ENCODE results near the gene GPC3.

DNA sequence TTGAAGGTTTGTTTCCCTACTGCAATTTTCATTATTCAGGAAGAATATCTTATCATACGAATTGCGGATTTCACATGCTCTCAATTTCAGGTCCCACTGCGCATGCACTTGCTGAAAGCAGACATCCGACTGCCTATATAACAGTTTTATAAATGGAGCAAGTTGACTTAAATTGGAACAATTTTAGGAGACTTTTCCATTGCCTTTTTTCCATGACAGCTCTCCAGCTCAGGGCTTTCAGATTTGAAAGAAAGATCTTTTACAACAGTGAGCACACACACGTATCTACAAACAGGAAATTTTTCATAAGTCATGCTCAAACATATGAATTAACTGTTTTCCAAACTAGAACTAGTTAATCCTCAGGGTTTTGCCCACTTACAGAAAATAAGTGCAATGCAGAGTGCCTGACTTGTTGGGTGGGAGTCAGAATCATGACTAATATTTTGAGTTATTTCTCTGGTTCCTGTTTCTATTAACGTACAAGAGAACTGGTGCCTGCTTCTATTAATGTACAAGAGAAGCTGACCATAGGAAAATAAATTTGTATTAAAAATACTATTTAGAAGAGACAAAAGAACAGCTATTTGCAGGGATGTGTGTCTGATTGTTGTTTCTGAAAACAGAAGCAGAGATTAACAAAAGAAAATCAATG lies 137.9 kb downstream of the GPC3 start:
- TF ChIP-seq, protein P1, sequence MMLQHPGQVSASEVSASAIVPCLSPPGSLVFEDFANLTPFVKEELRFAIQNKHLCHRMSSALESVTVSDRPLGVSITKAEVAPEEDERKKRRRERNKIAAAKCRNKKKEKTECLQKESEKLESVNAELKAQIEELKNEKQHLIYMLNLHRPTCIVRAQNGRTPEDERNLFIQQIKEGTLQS (CRISPR knock-in tag; conservative IDR thresholded peaks at IDR 0.05) = no peak
- TF ChIP-seq, protein P2, sequence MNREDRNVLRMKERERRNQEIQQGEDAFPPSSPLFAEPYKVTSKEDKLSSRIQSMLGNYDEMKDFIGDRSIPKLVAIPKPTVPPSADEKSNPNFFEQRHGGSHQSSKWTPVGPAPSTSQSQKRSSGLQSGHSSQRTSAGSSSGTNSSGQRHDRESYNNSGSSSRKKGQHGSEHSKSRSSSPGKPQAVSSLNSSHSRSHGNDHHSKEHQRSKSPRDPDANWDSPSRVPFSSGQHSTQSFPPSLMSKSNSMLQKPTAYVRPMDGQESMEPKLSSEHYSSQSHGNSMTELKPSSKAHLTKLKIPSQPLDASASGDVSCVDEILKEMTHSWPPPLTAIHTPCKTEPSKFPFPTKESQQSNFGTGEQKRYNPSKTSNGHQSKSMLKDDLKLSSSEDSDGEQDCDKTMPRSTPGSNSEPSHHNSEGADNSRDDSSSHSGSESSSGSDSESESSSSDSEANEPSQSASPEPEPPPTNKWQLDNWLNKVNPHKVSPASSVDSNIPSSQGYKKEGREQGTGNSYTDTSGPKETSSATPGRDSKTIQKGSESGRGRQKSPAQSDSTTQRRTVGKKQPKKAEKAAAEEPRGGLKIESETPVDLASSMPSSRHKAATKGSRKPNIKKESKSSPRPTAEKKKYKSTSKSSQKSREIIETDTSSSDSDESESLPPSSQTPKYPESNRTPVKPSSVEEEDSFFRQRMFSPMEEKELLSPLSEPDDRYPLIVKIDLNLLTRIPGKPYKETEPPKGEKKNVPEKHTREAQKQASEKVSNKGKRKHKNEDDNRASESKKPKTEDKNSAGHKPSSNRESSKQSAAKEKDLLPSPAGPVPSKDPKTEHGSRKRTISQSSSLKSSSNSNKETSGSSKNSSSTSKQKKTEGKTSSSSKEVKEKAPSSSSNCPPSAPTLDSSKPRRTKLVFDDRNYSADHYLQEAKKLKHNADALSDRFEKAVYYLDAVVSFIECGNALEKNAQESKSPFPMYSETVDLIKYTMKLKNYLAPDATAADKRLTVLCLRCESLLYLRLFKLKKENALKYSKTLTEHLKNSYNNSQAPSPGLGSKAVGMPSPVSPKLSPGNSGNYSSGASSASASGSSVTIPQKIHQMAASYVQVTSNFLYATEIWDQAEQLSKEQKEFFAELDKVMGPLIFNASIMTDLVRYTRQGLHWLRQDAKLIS (CRISPR knock-in tag; IDR thresholded peaks at IDR 0.05; ENCODE audit: borderline replicate concordance) = no peak
- TF ChIP-seq, protein P3, sequence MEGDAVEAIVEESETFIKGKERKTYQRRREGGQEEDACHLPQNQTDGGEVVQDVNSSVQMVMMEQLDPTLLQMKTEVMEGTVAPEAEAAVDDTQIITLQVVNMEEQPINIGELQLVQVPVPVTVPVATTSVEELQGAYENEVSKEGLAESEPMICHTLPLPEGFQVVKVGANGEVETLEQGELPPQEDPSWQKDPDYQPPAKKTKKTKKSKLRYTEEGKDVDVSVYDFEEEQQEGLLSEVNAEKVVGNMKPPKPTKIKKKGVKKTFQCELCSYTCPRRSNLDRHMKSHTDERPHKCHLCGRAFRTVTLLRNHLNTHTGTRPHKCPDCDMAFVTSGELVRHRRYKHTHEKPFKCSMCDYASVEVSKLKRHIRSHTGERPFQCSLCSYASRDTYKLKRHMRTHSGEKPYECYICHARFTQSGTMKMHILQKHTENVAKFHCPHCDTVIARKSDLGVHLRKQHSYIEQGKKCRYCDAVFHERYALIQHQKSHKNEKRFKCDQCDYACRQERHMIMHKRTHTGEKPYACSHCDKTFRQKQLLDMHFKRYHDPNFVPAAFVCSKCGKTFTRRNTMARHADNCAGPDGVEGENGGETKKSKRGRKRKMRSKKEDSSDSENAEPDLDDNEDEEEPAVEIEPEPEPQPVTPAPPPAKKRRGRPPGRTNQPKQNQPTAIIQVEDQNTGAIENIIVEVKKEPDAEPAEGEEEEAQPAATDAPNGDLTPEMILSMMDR (IDR thresholded peaks at IDR 0.05) = no peak
- TF ChIP-seq TCF7 (CRISPR knock-in tag; IDR thresholded peaks at IDR 0.05; ENCODE audit: low read depth) (no peak), NFYB (CRISPR knock-in tag; conservative IDR thresholded peaks at IDR 0.05; ENCODE audit: low read depth) (no peak)
- TF ChIP-seq, protein P4, sequence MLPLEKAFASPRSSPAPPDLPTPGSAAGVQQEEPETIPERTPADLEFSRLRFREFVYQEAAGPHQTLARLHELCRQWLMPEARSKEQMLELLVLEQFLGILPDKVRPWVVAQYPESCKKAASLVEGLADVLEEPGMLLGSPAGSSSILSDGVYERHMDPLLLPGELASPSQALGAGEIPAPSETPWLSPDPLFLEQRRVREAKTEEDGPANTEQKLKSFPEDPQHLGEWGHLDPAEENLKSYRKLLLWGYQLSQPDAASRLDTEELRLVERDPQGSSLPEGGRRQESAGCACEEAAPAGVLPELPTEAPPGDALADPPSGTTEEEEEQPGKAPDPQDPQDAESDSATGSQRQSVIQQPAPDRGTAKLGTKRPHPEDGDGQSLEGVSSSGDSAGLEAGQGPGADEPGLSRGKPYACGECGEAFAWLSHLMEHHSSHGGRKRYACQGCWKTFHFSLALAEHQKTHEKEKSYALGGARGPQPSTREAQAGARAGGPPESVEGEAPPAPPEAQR (CRISPR knock-in tag; IDR thresholded peaks at IDR 0.05) = no peak
